Body of pancreas (tissue), 4 donors: ENCODE data around the gene PTPRS.

Source experiments
- POLR2A ChIP-seq, 3 donors: fragments of 450-650 bp; IDR thresholded peaks; one replicate each; pipeline ENCODE4 v1.6.1; 2016; ENCODE audit warnings: antibody characterized with exemption in 3 of 3, mild to moderate bottlenecking in 2 of 3
- TF ChIP-seq, protein P1 (sequence below), 7 experiments: fragments of 450-650 bp in 4 of 7; fragments of 200-600 bp in 3 of 7; sonication (generic) in 3 of 7; IDR thresholded peaks; one replicate each; pipeline ENCODE4 v1.5.1; 2016 to 2019; ENCODE audit warnings: antibody characterized with exemption in 7 of 7

DNA sequence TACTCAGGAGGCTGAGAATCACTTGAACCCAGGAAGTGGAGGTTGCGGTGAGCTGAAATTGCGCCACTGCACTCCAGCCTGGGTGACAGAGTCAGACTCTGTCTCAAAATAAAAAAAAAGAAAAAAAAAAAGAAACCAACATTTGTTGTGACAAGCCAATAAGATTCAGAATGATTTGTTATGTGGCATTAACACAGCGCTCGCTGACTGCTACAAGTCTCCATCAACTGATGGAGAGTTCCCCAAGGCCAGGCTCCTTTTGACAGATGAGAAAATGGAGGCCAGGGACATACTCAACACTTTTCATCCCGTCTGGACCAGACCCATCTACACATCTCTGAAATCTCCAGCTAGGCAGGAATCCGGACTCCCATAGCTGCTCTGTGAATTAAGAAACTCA, 48.7 kb upstream of the PTPRS start:
- TF ChIP-seq, protein P1, sequence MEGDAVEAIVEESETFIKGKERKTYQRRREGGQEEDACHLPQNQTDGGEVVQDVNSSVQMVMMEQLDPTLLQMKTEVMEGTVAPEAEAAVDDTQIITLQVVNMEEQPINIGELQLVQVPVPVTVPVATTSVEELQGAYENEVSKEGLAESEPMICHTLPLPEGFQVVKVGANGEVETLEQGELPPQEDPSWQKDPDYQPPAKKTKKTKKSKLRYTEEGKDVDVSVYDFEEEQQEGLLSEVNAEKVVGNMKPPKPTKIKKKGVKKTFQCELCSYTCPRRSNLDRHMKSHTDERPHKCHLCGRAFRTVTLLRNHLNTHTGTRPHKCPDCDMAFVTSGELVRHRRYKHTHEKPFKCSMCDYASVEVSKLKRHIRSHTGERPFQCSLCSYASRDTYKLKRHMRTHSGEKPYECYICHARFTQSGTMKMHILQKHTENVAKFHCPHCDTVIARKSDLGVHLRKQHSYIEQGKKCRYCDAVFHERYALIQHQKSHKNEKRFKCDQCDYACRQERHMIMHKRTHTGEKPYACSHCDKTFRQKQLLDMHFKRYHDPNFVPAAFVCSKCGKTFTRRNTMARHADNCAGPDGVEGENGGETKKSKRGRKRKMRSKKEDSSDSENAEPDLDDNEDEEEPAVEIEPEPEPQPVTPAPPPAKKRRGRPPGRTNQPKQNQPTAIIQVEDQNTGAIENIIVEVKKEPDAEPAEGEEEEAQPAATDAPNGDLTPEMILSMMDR (IDR thresholded peaks at IDR 0.05) = no peak
- TF ChIP-seq POLR2A (IDR thresholded peaks at IDR 0.05) = no peak
